Transverse colon (tissue), 4 donors: ENCODE data around the gene PCSK9. TPM values are rescaled to one million over a fixed set of nuclear protein-coding genes. Genes with fewer than 3 reads are reported as not detected.

ENCODE experiments used
- DNase-seq: peaks from one replicate; pipeline ENCODE4 v3.0.0-alpha.2; 2019
- H3K27ac ChIP-seq, 4 donors: fragments of 200-600 bp; sonication (generic); 2 replicates each; pipeline ENCODE4 v1.5.1; 2016 to 2018; ENCODE audit warnings: inconsistent platforms in 4 of 4
- H3K27me3 ChIP-seq: fragments of 200-600 bp; sonication (generic); 2 replicates; pipeline ENCODE4 v1.5.1; 2017; ENCODE audit warnings: inconsistent platforms
- H3K36me3 ChIP-seq, 4 donors: fragments of 200-600 bp; sonication (generic); 2 replicates each; pipeline ENCODE4 v1.5.1; 2017 to 2019; ENCODE audit warnings: inconsistent platforms in 4 of 4
- H3K4me1 ChIP-seq, 4 donors: fragments of 200-600 bp; sonication (generic); 2 replicates each; pipeline ENCODE4 v1.5.1; 2017 to 2020; ENCODE audit warnings: inconsistent platforms in 4 of 4
- H3K4me3 ChIP-seq, 4 donors: fragments of 200-600 bp; sonication (generic); 1 replicate in 1 of 4; 2 replicates in 3 of 4; pipeline versions ENCODE4 v1.5.1 to v1.6.1; 2017 to 2019; ENCODE audit warnings: inconsistent platforms in 4 of 4
- H3K9me3 ChIP-seq, 2 donors: fragments of 200-600 bp; sonication (generic); 2 replicates each; pipeline ENCODE4 v1.5.1; 2017 to 2019; ENCODE audit warnings: inconsistent platforms in 2 of 2
- CTCF ChIP-seq, 5 experiments: fragments of 200-600 bp in 3 of 5; fragments of 450-650 bp in 2 of 5; sonication (generic) in 3 of 5; IDR thresholded peaks; 1 replicate in 2 of 5; 2 replicates in 3 of 5; pipeline ENCODE4 v1.5.1; 2016 to 2017; ENCODE audit warnings: antibody characterized with exemption in 5 of 5, inconsistent platforms in 3 of 5, mild to moderate bottlenecking in 2 of 5, moderate library complexity in 1 of 5
- EP300 ChIP-seq: sonication (generic); formaldehyde crosslinking; IDR thresholded peaks from one replicate; pipeline ENCODE4 v1.6.1; 2017; ENCODE audit warnings: antibody characterized with exemption, low read depth
- POLR2A ChIP-seq: fragments of 450-650 bp; IDR thresholded peaks from one replicate; pipeline ENCODE4 v1.6.1; 2016; ENCODE audit warnings: antibody characterized with exemption, mild to moderate bottlenecking, moderate library complexity
- POLR2AphosphoS5 ChIP-seq, 3 donors: sonication (generic); formaldehyde crosslinking; IDR thresholded peaks; one replicate each; pipeline ENCODE4 v1.6.1; 2016; ENCODE audit warnings: antibody characterized with exemption in 3 of 3
- WGBS, 2 donors: methylation state at CpG; one replicate each; pipeline ENCODE4 v1.1.5; 2018; ENCODE audit warnings: low coverage in 1 of 2; 5-methylcytosine and 5-hydroxymethylcytosine counted together
- in situ Hi-C, 4 donors: fragments of 200-750 bp; cut with MboI; loops; one replicate each; pipeline versions ENCODE4 v1.15.0 to v1.15.1; 2017; ENCODE audit warnings: low sequenced_read_pairs in 3 of 4, low pct_ligation_motif_present in 1 of 4, low pct_unique_long_range_greater_than_20kb in 1 of 4
- intact Hi-C: fragments of 100-400 bp; cut with DNase I; formaldehyde crosslinking; loops from one replicate; pipeline ENCODE4 v1.15.1; 2023; ENCODE audit warnings: low total_unique reads
- total RNA-seq, 4 donors: library from RNA; depleted of rRNA; stranded (reverse); fragments of >200 nt; gene quantifications; one replicate each; pipeline ENCODE4 v1.1.0, GENCODE V29; 2016

Gene PCSK9
- total RNA-seq, 4 donors from 2014 or later: 1.9 to 18.9 (median 2.6) TPM; not detected in 1

GRCh38 chr1:54993140-54993539 lies 46.2 kb upstream of the PCSK9 start:
- no peak overlapping the region for H3K27ac ChIP-seq
- DNase-seq: no peak
- peaks cover 25% of the 10 kb centered on the region for H3K27me3 ChIP-seq
- H3K4me1 ChIP-seq: peaks cover 0 to 23% (median 21%) of the 10 kb centered on the region in 4 donors
- intact Hi-C loops (no loop called here), in situ Hi-C loops (no loop called here)
- TF ChIP-seq EP300 (no peak), POLR2AphosphoS5 (IDR thresholded peaks at IDR 0.05) (no peak)
- H3K9me3 ChIP-seq: no peaks in the 10 kb centered on the region
- H3K36me3 ChIP-seq: no peaks in the 10 kb centered on the region
- WGBS, 2 donors: 89% methylated on average over 6 of the region's 6 CpGs; no CpG with 5 or more reads in 1 of the 2 donors
- H3K4me3 ChIP-seq: no peak overlapping the region

GRCh38 chr1:54994355-54994990 lies 44.9 kb upstream of the PCSK9 start:
- in situ Hi-C loops: no loop called here
- Histone ChIP-seq H3K4me1 (peaks cover 0 to 20% (median 17%) of the 10 kb centered on the region in 4 donors), H3K9me3 (no peaks in the 10 kb centered on the region), H3K4me3 (no peak overlapping the region), H3K27me3 (peaks cover 32% of the 10 kb centered on the region), H3K27ac (no peak overlapping the region), H3K36me3 (no peaks in the 10 kb centered on the region)
- TF ChIP-seq POLR2A (no peak), POLR2AphosphoS5 (IDR thresholded peaks at IDR 0.05) (no peak), EP300 (no peak), CTCF (IDR thresholded peaks at IDR 0.05) (no peak)
- intact Hi-C loops: no loop called here
- DNase-seq: no peak
- 65 to 70% methylated on average over 2 to 6 of the region's 6 CpGs for WGBS, 2 donors

- in situ Hi-C loops (loop anchor here in 3 of 4 donors (5.0 kb wide), 2 partner anchors 43 to 48 kb away; no protein-coding TSS in a partner anchor), intact Hi-C loops (no loop called here)
- Histone ChIP-seq H3K4me1 (peaks cover 0 to 13% (median 12%) of the 10 kb centered on the region in 4 donors), H3K27ac (no peak overlapping the region), H3K9me3 (no peaks in the 10 kb centered on the region), H3K36me3 (no peaks in the 10 kb centered on the region), H3K27me3 (peaks cover 33% of the 10 kb centered on the region), H3K4me3 (no peak overlapping the region)
- 77 to 84% methylated on average over 8 to 12 of the region's 12 CpGs for WGBS, 2 donors
- no peak for TF ChIP-seq POLR2AphosphoS5 (IDR thresholded peaks at IDR 0.05)
- no peak for TF ChIP-seq EP300
- no peak for TF ChIP-seq CTCF (IDR thresholded peaks at IDR 0.05)
- TF ChIP-seq POLR2A: no peak
- no peak for DNase-seq
These were observed 44.2 kb upstream of the PCSK9 start for GRCh38 chr1:54995013-54995760.

- intact Hi-C loops: loop anchor here (2.0 kb wide), 1 partner anchor 45 kb away; no protein-coding TSS in a partner anchor
- in situ Hi-C loops: loop anchor here in 3 of 4 donors (5.0 kb wide), 2 partner anchors 44 to 49 kb away; no protein-coding TSS in a partner anchor
These were observed 43.5 kb upstream of the PCSK9 start for GRCh38 chr1:54995835-54996234.

More at GRCh38 chr1:54995835-54996234, 43.5 kb upstream of the PCSK9 start:
- TF ChIP-seq POLR2A: no peak
- no peak for TF ChIP-seq POLR2AphosphoS5 (IDR thresholded peaks at IDR 0.05)
- no peak for TF ChIP-seq EP300
- Histone ChIP-seq H3K9me3 (no peaks in the 10 kb centered on the region), H3K4me3 (no peak overlapping the region), H3K27ac (no peak overlapping the region), H3K27me3 (peaks cover 36% of the 10 kb centered on the region), H3K4me1 (peaks cover 0 to 11% (median 10%) of the 10 kb centered on the region in 4 donors), H3K36me3 (no peaks in the 10 kb centered on the region)
- DNase-seq: no peak
- WGBS, 2 donors: 80 to 83% methylated on average over 7 to 9 of the region's 9 CpGs
